ENCODE data around the gene AKR1C1. TPM values are rescaled to one million over a fixed set of nuclear protein-coding genes. Genes with fewer than 3 reads are reported as not detected.
"Not testable (repeated sequence)": the region's sequence is repeated elsewhere in the genome, so short reads cannot be mapped to it uniquely, and the experiment has no call there.

The AKR1C1 gene
- total RNA-seq, 2 experiments from 2014 or later = not detected

DNA sequence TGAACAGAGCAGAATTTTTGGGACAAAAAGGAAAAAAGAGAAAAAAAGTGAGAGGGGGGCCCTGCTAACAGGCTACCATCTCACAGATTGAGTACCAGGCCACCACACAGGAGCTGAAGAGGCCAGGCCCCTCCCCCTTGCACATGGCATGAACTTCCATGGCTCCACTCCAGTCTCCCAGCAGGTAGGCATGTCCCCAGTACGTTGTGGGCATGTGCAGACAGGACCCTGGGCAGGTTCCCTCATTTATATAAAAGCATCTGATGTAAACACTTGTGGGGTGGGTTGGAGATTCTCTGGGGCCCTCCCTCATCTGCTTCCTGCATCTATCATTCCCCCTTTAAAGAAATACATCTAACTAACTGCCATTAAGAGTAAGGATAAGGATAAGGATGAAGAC lies 45.0 kb upstream of the AKR1C1 start:
- Histone ChIP-seq H4K20me1 (ENCODE audit: insufficient read depth, low read length) (no peaks in the 10 kb centered on the region), H3K4me3 (ENCODE audit: low read depth, low read length, poor library complexity, severe bottlenecking) (no peak overlapping the region), H3K4me2 (ENCODE audit: low read length) (no peak overlapping the region), H2AFZ (ENCODE audit: low read length) (no peak overlapping the region), H3K79me2 (ENCODE audit: insufficient read depth, low read depth, low read length) (no peaks in the 10 kb centered on the region), H3K27ac (ENCODE audit: low read depth, low read length, poor library complexity, severe bottlenecking) (no peak overlapping the region), H3K9me2 (ENCODE audit: insufficient read depth, low read length) (no peaks in the 10 kb centered on the region), H3K9me3 (ENCODE audit: low read length) (no peaks in the 10 kb centered on the region), H3K4me1 (ENCODE audit: insufficient read depth, low read length, poor library complexity, severe bottlenecking) (no peaks in the 10 kb centered on the region), H3K36me3 (ENCODE audit: insufficient read depth, low read length) (no peaks in the 10 kb centered on the region)
- TF ChIP-seq EZH2phosphoT487 (IDR thresholded peaks at IDR 0.05; ENCODE audit: borderline replicate concordance, low read depth, low read length) (no peak), CTCF (conservative IDR thresholded peaks at IDR 0.05; ENCODE audit: low read length) (no peak)
- ChIA-PET CTCF (ENCODE audit: unreplicated experiment) (no interaction called here), POLR2A (no interaction called here)
- no TSS peak for BruUV-seq (replicated peaks)
- DNase-seq (ENCODE audit: low spot score) = no peak
- intact Hi-C loops (cut with micrococcal nuclease; ENCODE audit: unreplicated experiment) = no loop called here

- POLR2A ChIA-PET; H3K9me3 ChIP-seq (ENCODE audit: low read length); H3K4me2 ChIP-seq (ENCODE audit: low read length); CTCF ChIA-PET (ENCODE audit: unreplicated experiment); H2AFZ ChIP-seq (ENCODE audit: low read length); BruUV-seq (replicated peaks); intact Hi-C loops (cut with micrococcal nuclease; ENCODE audit: unreplicated experiment); H3K27ac ChIP-seq (ENCODE audit: low read depth, low read length, poor library complexity, severe bottlenecking); H3K79me2 ChIP-seq (ENCODE audit: insufficient read depth, low read depth, low read length); H3K4me3 ChIP-seq (ENCODE audit: low read depth, low read length, poor library complexity, severe bottlenecking); H3K36me3 ChIP-seq (ENCODE audit: insufficient read depth, low read length); DNase-seq (ENCODE audit: low spot score); H3K4me1 ChIP-seq (ENCODE audit: insufficient read depth, low read length, poor library complexity, severe bottlenecking); H3K9me2 ChIP-seq (ENCODE audit: insufficient read depth, low read length); H4K20me1 ChIP-seq (ENCODE audit: insufficient read depth, low read length): not testable (repeated sequence)
These were observed 38.7 kb upstream of the AKR1C1 start for GRCh38 chr10:4924482-4924881.

- BruUV-seq (replicated peaks) = no TSS peak
- no peaks in the 10 kb centered on the region for H3K9me3 ChIP-seq (ENCODE audit: low read length)
- H3K4me3 ChIP-seq (ENCODE audit: low read depth, low read length, poor library complexity, severe bottlenecking) = no peak overlapping the region
- no peaks in the 10 kb centered on the region for H3K4me1 ChIP-seq (ENCODE audit: insufficient read depth, low read length, poor library complexity, severe bottlenecking)
- H3K27ac ChIP-seq (ENCODE audit: low read depth, low read length, poor library complexity, severe bottlenecking) = no peak overlapping the region
- no peak overlapping the region for H3K4me2 ChIP-seq (ENCODE audit: low read length)
- no peaks in the 10 kb centered on the region for H3K36me3 ChIP-seq (ENCODE audit: insufficient read depth, low read length)
- no peaks in the 10 kb centered on the region for H4K20me1 ChIP-seq (ENCODE audit: insufficient read depth, low read length)
- no peaks in the 10 kb centered on the region for H3K79me2 ChIP-seq (ENCODE audit: insufficient read depth, low read depth, low read length)
- POLR2A ChIA-PET = interaction anchor here (0.6 to 0.9 kb wide), 3 partner anchors 20 to 121 kb away, joined by 3 to 4 read pairs (median 3); no protein-coding TSS in a partner anchor
- intact Hi-C loops (cut with micrococcal nuclease; ENCODE audit: unreplicated experiment) = no loop called here
- DNase-seq (ENCODE audit: low spot score) = no peak
- TF ChIP-seq CTCF (conservative IDR thresholded peaks at IDR 0.05; ENCODE audit: low read length) (no peak), EZH2phosphoT487 (IDR thresholded peaks at IDR 0.05; ENCODE audit: borderline replicate concordance, low read depth, low read length) (no peak)
- no peaks in the 10 kb centered on the region for H3K9me2 ChIP-seq (ENCODE audit: insufficient read depth, low read length)
- no peak overlapping the region for H2AFZ ChIP-seq (ENCODE audit: low read length)
- CTCF ChIA-PET (ENCODE audit: unreplicated experiment) = no interaction called here
These were observed 36.8 kb upstream of the AKR1C1 start for GRCh38 chr10:4926400-4926799.

All from OCI-LY7 (cell line).